ENCODE data around the gene PPARG.

DNA sequence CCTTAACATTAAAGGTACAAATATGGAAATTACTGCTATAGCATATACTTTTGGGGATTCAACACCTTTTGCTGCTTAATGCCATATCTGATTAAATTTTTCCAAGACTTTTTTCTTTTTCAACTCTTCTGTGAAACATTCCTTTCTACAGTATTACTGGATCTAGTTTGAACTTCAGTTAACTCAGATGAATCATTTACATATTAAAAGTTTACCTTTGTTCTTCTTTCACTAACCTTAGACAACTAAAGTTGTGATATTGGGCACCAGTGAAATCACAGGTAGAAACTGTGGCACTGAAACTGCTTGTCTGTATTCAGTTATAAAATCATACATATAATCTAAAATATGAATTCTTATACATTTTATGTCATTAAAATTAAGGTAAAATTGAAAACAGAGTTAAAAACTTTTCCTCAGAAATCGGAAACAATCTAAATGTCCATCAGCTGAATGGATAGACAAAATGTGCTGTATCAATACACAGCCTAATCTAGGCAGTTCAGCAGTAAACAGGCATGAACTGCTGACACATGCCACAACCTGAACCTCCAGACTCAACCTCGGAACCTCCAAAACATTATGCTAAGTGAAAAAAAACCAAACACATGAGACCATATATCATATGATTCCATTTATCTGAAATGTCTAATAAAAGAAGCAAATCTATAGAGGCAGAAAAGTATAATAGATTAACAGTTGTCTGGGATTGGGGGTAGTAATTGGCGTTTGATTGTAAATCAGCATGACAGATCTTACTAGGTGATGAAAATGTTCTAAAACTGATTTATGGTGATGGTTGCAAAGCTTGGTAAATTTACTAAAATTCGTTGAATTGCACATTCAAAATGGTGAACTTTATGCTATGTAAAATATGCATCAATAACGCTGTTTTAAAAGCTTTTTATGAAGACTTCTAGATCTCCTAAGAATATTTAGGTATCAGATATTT, 50.0 kb downstream of the PPARG start:
- TF ChIP-seq POLR2A (IDR thresholded peaks at IDR 0.05) (no peak), CTCF (IDR thresholded peaks at IDR 0.05) (no peak)

Measured in upper lobe of left lung (tissue), 4 donors.